Measurements from ENCODE around the gene EVX1.

The EVX1 gene

GRCh38 chr7:27242555-27243339 is at the start of gene EVX1:
Gene EVX1, plus strand, starts transcription at chr7:27242802. Its CDS starts 229 bp downstream, at chr7:27243031.
- no peak for DNase-seq

GRCh38 chr7:27193335-27194001 is 49.1 kb upstream of the EVX1 start:
- DNase-seq: no peak

GRCh38 chr7:27194002-27194352 is 48.6 kb upstream of the EVX1 start:
- DNase-seq: no peak

- no peak for DNase-seq
Measured at GRCh38 chr7:27194686-27195379, 47.8 kb upstream of the EVX1 start.

- no peak for DNase-seq
Measured at GRCh38 chr7:27196287-27196767, 46.3 kb upstream of the EVX1 start.

- DNase-seq: no peak
Measured at GRCh38 chr7:27197137-27198042, 45.2 kb upstream of the EVX1 start.

GRCh38 chr7:27198138-27198841 is 44.3 kb upstream of the EVX1 start:
- no peak for DNase-seq

- no peak for DNase-seq
Measured at GRCh38 chr7:27198871-27199801, 43.5 kb upstream of the EVX1 start.

- DNase-seq: no peak
Measured at GRCh38 chr7:27199849-27200760, 42.5 kb upstream of the EVX1 start, which contains the start of gene HOXA13. Gene HOXA13, minus strand, starts transcription at chr7:27200091. Its CDS starts 14 bp downstream, at chr7:27200077.

- DNase-seq: no peak
Measured at GRCh38 chr7:27200761-27201579, 41.6 kb upstream of the EVX1 start.

- DNase-seq: no peak
Measured at GRCh38 chr7:27201580-27202017, 41.0 kb upstream of the EVX1 start.

- DNase-seq: no peak
Measured at GRCh38 chr7:27202018-27202861, 40.4 kb upstream of the EVX1 start.

GRCh38 chr7:27202862-27203134 is 39.8 kb upstream of the EVX1 start:
- DNase-seq: no peak

GRCh38 chr7:27203365-27203953 is 39.1 kb upstream of the EVX1 start:
- no peak for DNase-seq

- DNase-seq: no peak
Measured at GRCh38 chr7:27203964-27204594, 38.5 kb upstream of the EVX1 start.

GRCh38 chr7:27204851-27205322 is 37.7 kb upstream of the EVX1 start:
- DNase-seq: no peak
